ENCODE measurements around the gene FGGY.
"Not testable (repeated sequence)": the region's sequence is repeated elsewhere in the genome, so short reads cannot be mapped to it uniquely, and the experiment has no call there.

The FGGY gene

DNA sequence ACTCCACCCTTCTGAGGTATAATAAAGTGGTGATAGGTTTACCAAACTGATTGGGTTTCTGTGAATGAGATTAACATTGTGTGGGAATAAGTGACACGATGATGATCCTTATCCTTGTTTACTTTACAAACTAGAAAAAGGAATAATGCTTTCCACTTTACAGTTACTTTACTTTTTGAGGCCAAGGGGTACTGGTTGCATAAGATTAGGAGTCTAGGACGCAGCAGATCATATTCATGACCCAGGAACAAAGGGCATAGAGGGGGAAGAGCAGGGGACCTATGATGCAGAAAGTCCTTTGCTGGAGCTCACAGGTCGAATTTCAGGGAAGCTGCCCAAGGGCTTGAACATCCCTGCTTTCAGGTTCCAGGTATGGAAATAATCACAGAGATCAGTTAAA, 20.4 kb downstream of the FGGY start:
- DNase-seq: no peak

DNA sequence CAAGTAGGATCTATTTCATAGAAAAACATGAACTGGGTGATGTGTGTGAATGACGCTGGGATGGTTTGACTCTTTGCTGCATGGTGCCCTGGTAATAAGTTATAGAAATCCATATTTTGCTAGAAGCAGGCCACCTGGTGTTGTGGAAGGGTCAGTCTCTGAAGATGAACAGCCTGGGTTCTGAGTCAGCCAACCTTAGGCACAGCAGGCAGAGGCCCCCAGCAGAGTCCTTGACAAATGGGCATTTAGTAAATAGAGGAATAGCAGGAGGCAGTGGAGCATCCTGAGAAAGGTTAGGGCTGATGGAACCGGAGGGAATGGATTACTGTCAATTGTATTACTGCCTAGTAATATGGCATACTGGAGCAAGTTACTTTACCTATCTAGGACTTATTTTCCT, 20.9 kb downstream of the FGGY start:
- no peak for DNase-seq

GRCh38 chr1:59318271-59318860, 21.5 kb downstream of the FGGY start:
- no peak for DNase-seq

- DNase-seq: no peak
Measured at GRCh38 chr1:59322394-59322793, 25.5 kb downstream of the FGGY start.

DNA sequence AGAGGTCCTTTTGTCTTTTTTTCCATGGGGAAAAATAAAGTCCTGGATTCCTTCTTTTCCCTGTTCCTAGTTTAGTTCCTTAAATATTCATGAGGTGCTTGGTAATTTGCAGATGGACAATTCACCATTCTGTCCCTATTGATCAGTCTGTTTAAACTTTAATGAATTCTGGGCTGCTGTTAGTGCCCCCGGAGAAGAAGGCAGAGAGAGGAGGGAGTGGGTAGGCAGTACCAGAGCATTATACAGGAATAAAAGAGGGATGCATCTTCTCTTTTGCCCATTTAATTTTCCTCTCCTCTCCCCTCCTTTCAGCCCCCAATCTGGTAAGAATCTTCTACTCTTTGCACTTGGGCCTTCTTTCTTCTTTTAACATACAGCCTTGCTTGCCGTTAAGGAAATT, 25.9 kb downstream of the FGGY start:
- no peak for DNase-seq

- DNase-seq: no peak
Measured at GRCh38 chr1:59323879-59324278, 27.0 kb downstream of the FGGY start.

- no peak for DNase-seq
Measured at GRCh38 chr1:59328353-59328752, 31.5 kb downstream of the FGGY start.

GRCh38 chr1:59329412-59330053, 32.6 kb downstream of the FGGY start:
- DNase-seq: no peak

GRCh38 chr1:59331686-59332620, 35.1 kb downstream of the FGGY start:
- no peak for DNase-seq

GRCh38 chr1:59332983-59333382, 36.1 kb downstream of the FGGY start:
- DNase-seq: no peak

GRCh38 chr1:59333626-59334277, 36.9 kb downstream of the FGGY start:
- no peak for DNase-seq

GRCh38 chr1:59340411-59341307, 43.8 kb downstream of the FGGY start:
- no peak for DNase-seq

DNA sequence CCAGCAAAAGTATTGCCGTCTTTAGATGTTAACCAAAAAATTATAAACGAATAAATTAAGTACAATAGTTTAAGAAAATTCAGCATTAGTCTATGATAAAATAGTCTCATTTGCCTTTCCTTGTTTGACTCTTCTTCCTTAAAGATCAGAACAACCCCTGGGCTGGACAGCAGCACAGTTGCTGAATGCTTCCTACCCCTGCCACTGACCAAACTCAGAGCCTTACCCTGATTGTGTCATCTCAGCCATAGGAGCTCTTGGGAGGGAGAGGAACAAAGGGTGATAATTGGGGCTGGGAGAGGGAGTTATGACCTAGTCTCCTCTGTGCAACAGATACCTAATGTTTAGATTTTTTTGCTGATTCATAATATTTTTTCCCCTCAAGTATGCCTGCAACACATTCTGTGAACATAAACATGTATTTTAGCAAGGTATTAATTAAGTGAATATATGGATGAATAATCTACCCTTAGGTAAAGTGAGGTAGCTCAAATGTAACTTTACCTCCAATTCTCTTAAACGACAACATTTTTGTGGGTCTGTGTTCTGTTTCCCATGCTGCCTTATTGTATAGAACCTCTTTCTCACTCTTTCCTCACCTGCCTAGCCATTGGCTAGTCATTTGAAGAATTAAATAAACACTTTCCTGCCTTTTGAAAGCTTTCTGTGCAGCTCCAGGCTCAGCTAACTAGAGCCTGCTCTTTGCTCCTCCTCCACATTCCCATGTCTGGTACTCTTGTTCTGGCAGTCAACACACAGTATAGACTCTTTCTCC, 46.1 kb downstream of the FGGY start:
- no peak for DNase-seq

DNA sequence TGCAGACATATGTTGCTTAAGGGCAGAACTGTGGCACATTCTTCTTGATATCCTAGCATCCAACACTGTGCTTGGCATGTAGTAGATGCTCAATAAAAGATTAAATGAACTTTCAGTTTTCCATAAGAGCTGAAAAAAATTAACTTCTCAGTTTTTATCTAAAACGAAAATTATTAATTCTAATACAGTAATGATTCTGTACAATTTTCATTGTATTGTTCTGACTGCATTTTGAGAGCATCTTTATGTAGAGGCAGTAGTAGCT, 46.6 kb downstream of the FGGY start:
- no peak for DNase-seq

- DNase-seq: no peak
Measured at GRCh38 chr1:59345221-59345620, 48.3 kb downstream of the FGGY start.

DNA sequence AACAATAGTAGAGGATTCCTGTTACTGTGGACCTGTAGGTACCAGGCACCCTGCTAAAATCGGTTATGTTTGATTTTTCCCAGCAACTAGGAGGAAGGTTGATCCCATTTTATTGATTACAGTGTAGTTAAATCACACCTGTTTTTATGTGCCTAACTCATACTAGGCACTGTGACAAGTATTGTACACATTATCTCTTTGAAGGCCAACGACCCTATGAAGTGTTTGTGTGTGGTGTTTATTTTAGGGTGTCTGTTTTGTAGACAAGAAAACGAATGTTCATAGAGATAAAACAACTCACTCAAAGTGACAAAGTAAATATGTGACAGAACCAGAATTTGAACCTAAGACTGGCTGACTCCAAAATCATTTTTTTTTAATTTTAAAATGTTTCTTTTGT, 49.5 kb downstream of the FGGY start:
- no peak for DNase-seq

- no peak for DNase-seq
Measured at GRCh38 chr1:59349101-59349500, 52.2 kb downstream of the FGGY start.

- no peak for DNase-seq
Measured at GRCh38 chr1:59350521-59350920, 53.6 kb downstream of the FGGY start.

DNA sequence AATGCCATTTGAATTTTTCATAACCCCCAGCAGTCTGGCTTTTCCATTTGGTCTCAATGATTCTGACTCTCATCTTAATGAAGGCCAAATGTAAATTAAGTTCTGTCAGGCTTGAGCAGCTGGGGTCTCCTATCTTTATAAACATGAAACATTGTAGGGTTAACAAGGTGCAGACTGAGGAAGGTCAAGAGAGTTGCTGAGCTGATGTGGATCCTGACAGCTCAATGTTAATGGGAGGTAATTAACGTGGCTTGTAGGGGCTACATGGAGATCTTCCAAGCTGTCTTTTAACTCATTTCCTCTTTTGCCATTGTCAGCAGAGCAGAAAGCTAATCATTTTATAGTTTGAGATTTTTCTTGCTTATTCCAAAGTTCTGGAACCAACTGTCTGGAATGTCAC, 55.2 kb downstream of the FGGY start:
- no peak for DNase-seq

GRCh38 chr1:59353453-59353852, 56.6 kb downstream of the FGGY start:
- no peak for DNase-seq

DNA sequence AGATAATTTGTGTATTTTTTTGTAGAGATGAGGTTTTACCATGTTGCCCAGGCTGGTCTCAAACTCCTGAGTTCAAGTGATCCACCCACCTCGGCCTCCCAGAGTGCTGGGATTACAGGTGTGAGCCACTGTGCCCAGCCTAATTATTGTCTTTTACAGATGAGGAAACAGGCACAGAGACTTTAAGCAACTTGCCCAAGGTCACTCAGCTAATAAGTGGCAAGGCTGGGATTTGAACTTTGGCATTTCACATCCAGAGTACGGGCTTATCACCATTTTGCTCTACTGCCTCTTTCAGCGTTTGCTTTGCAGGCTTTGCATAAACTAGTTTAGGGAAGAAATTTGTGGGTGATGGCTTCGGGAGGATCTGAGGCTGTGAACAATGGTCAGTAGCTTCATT, 57.3 kb downstream of the FGGY start:
- not testable (repeated sequence) for DNase-seq

Data from SIG-M5 (cell line).